ENCODE results near the gene FOXS1.
A peak's percentile ranks its signal among the peaks of the same experiment; 100 is the strongest.

Gene FOXS1

DNA sequence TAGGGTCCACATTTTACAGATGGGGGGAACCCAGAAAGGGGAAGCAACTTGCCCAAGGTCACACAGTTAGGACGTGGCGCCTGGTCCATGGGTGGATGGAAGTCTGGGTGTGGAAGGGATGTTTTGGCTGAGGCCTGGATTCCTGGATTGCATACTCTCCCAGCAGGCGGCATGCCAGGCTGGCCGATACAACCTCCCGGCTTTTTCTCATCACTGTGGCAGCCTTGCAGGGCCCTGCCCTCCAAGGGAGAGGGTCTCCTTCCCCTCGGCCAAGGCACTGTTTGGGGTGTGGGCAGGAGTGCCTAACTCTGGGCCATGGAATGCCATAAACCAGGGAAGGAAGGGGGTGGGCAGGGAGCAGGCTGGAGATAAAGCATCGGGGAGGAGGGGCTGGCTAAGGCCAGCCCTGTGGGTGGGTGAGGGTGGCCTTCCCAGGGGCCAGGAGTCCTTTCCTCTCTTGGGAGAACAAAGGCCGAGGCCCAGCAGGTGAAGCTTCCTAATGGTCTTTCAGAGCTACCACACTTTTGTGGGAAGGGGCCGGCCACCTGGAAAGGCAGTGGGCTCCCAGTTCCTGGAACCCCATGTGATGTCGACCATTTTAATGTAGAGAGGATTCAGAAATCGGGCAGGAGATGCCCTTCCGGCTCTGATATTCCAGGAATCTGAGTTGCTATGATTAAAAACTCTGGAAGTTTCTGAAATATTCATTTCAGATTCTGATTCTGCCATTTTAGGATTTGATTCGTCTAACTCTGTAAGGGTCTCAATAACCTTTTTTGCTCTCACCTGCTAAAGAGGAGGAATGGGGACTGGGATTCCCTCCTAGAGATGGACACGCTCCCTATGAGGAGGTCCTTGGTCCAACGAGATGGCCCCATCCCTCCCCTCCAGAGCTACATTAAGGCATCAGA, 4.2 kb downstream of the FOXS1 start:
- TF ChIP-seq, protein P1, sequence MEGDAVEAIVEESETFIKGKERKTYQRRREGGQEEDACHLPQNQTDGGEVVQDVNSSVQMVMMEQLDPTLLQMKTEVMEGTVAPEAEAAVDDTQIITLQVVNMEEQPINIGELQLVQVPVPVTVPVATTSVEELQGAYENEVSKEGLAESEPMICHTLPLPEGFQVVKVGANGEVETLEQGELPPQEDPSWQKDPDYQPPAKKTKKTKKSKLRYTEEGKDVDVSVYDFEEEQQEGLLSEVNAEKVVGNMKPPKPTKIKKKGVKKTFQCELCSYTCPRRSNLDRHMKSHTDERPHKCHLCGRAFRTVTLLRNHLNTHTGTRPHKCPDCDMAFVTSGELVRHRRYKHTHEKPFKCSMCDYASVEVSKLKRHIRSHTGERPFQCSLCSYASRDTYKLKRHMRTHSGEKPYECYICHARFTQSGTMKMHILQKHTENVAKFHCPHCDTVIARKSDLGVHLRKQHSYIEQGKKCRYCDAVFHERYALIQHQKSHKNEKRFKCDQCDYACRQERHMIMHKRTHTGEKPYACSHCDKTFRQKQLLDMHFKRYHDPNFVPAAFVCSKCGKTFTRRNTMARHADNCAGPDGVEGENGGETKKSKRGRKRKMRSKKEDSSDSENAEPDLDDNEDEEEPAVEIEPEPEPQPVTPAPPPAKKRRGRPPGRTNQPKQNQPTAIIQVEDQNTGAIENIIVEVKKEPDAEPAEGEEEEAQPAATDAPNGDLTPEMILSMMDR (conservative IDR thresholded peaks at IDR 0.05; ENCODE audit: control insufficient read depth, insufficient read depth, low read depth, low read length) = no peak
- no peak overlapping the region for H3K4me3 ChIP-seq (ENCODE audit: control insufficient read depth, low read depth, low read length)
- DNase-seq (ENCODE audit: low read depth) = no peak

DNA sequence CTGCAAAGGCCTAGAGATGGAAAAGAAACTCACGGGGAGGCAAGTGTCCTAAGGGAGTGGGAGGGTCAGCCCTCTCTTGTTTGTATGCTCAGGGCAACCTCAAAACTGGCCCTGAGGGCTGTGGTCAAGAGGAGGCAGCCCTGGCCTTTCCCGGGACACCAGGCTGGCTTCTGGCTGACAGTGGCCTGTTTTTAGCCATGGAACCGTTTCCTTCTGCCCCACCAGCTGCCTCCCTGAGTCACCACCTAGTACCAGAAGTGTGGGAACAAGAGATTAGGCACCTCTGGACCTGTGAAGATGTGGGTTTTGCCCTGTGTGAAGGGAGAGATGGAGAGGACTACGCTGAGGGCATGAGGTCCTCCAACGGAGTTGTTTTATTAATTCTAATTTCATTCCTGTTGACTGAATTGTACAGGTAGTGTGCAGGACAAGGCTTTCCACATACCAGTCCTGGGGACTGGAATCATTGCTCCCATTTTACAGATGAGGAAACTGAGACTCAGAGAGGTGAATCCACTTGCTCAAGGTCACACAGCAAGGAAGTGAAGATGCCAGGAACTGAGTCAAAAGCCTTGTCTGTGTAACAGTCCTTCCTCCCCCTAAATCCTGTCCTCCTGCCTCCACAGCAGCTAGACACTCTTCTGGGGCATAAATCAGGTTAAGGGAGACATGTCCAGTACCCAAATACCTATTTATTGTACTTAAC, 5.5 kb downstream of the FOXS1 start:
- DNase-seq (ENCODE audit: low read depth) = peak; percentile 14
- TF ChIP-seq, protein P1 (conservative IDR thresholded peaks at IDR 0.05; ENCODE audit: control insufficient read depth, insufficient read depth, low read depth, low read length) = no peak
- no peak overlapping the region for H3K4me3 ChIP-seq (ENCODE audit: control insufficient read depth, low read depth, low read length)

DNA sequence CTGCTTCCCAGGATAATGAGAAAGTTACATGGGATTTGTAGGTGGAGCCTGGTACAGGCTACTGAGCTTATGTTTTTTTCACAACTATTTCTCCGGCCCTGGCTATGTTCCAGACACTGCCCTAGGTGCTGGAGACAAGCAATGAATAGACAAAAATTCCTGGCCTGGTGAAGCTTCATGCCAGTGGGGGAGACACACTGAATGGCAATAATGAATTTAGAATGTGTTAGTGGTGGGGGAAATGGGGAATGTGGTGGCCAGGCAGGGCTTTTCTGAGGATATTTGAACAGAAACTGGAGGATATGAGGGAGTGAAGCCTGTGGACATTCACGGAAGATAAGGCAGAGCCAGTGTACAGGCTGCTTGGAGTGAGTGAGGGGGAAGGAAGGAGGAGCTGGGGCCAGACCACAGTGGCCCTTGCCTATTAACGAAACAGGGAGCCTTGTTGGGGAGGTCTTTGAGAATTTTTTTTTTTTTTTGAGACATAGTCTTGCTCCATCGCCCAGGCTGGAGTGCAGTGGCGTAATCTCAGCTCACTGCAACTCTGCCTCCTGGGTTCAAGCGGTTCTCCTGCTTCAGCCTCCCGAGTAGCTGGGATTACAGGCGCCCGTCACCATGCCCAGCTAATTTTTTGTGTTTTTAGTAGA, 6.6 kb downstream of the FOXS1 start:
- H3K4me3 ChIP-seq (ENCODE audit: control insufficient read depth, low read depth, low read length) = no peak overlapping the region
- no peak for DNase-seq (ENCODE audit: low read depth)
- TF ChIP-seq, protein P1 (conservative IDR thresholded peaks at IDR 0.05; ENCODE audit: control insufficient read depth, insufficient read depth, low read depth, low read length) = no peak

DNA sequence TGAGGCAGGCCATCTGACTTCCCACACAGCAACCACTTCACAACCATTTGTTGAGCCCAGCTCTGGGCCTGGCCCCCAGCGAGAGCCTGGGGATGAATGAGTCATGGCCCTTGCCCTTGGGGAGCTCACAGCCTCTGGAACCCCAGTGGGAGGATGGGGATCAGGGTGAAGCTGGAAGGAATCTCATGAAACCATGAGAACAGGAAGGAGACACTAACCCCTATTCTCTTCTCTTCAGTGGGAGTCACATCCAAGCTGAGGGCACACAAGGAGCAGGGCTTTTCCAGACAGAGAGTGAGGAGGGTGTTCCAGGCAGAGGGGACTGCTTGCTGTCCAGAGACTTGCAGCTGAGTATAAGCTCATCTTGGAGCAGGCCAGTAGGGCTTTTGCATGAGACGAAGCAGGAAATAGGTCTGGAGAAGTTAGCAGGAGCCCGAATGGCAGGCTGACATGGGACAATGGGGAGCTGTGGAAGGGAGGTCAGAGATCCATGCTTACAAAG, 7.5 kb downstream of the FOXS1 start:
- H3K4me3 ChIP-seq (ENCODE audit: control insufficient read depth, low read depth, low read length) = no peak overlapping the region
- TF ChIP-seq, protein P1 (conservative IDR thresholded peaks at IDR 0.05; ENCODE audit: control insufficient read depth, insufficient read depth, low read depth, low read length) = no peak
- peak; percentile 53 for DNase-seq (ENCODE audit: low read depth)

DNA sequence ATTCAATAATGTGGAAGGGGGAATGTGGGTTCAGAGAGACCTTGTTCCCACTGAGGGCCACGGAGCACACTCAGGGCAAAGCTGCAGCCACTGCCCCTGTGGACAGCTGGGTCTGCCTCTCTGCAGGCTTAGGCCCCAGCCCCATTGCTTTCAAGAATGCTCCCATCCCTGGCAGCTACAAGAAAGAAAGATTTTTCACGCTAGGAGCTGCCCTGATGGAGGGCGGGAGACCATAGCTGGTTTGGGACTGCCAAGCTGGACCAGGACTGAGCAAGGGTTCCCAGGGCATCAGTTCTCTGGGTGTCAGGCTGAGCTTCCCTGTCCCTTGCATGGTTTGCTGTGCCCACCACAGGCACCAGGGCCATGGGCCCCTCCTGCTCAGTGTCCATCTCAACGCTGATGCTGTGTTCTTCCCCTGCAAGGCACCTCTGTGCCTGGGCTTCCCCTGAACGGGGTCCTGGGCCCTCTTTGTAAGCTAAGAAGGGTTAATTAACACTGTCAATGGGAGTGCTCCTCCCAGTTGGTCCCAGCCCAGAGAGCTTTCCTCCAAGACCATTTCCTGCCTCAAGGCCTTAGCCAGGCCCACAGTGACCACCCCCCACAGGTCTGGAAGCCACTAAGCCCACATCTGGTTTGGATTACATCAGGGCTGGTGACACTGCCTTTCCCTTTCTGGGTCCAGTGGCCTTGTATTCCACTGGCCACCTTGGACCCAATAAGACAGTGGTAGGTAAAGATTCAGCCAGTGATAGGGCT, 8.4 kb downstream of the FOXS1 start:
- TF ChIP-seq, protein P1 (conservative IDR thresholded peaks at IDR 0.05; ENCODE audit: control insufficient read depth, insufficient read depth, low read depth, low read length) = no peak
- no peak for DNase-seq (ENCODE audit: low read depth)

More for the DNA sequence above, 8.4 kb downstream of the FOXS1 start:
- no peak overlapping the region for H3K4me3 ChIP-seq (ENCODE audit: control insufficient read depth, low read depth, low read length)
